Effector memory CD8-positive, alpha-beta T cell (primary cell): ENCODE measurements around the gene SRSF8.
"Not testable (repeated sequence)": the region's sequence is repeated elsewhere in the genome, so short reads cannot be mapped to it uniquely, and the experiment has no call there.

Experiments used
- ATAC-seq: fragments of 150-1000 bp; cut with Tn5 transposase; replicated peaks from 2 replicates; pipeline ENCODE4 v1.10.0; 2021; ENCODE audit warnings: mild to moderate bottlenecking, moderate library complexity
- DNase-seq, 3 experiments: peaks; one replicate each; pipeline ENCODE4 v3.0.0; 2021
- H3K27ac Mint-ChIP-seq, 2 donors: one replicate each; pipeline ENCODE4 v1.8.0; 2022; ENCODE audit warnings: mild to moderate bottlenecking in 2 of 2, mixed read lengths in 2 of 2, moderate library complexity in 2 of 2
- H3K27me3 Mint-ChIP-seq, 2 donors: one replicate each; pipeline ENCODE4 v1.8.0; 2022; ENCODE audit warnings: mixed read lengths in 2 of 2
- H3K36me3 Mint-ChIP-seq: one replicate; pipeline ENCODE4 v1.8.0; 2022; ENCODE audit warnings: mild to moderate bottlenecking, moderate library complexity, mixed read lengths; ENCODE audit not compliant: insufficient read depth
- H3K4me1 Mint-ChIP-seq, 2 donors: one replicate each; pipeline ENCODE4 v1.8.0; 2022; ENCODE audit warnings: low read depth in 2 of 2, mixed read lengths in 2 of 2
- H3K4me3 Mint-ChIP-seq, 2 donors: one replicate each; pipeline ENCODE4 v1.8.0; 2022; ENCODE audit warnings: mild to moderate bottlenecking in 2 of 2, mixed read lengths in 2 of 2, moderate library complexity in 2 of 2
- H3K9me3 Mint-ChIP-seq, 2 donors: one replicate each; pipeline ENCODE4 v1.8.0; 2022; ENCODE audit warnings: mixed read lengths in 2 of 2
- total RNA-seq, 9 experiments: gene quantifications; one replicate each; lab custom pipeline; 2026; lab: John Stamatoyannopoulos, UW

SRSF8 gene
- 54.2 to 143 (median 94.6) reads per million in 9 experiments for total RNA-seq

DNA sequence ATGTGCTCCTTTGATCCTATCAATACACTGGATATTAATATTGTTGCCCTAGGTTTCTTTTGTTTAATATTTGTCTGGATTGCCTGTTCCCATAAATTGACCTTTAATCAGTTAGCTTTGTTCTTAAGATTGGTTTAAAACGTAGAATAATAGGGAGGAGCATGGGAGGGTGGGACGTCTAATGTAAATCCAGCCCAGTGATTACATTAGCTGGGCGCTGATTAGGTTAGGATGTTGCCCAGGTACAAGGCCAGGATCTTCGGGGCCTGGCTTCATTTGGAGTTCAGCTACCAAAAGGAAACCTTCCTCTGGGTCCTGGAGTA is at the start of gene SRSF8:
TSS of gene SRSF8 (plus strand) at position 204 of the 323 bp plus-strand sequence. CDS start 308 bp downstream, outside the sequence.
- H3K27ac Mint-ChIP-seq = peak within 1 kb of the TSS; percentile 96 to 98
- no peaks in the 10 kb centered on the region for H3K9me3 Mint-ChIP-seq
- peak; percentile 16 for ATAC-seq

GRCh38 chr11:95021468-95021867 is 45.3 kb upstream of the SRSF8 start:
- not testable (repeated sequence) for H3K27me3 Mint-ChIP-seq, H3K27ac Mint-ChIP-seq, H3K4me1 Mint-ChIP-seq, H3K4me3 Mint-ChIP-seq, DNase-seq, H3K9me3 Mint-ChIP-seq, H3K36me3 Mint-ChIP-seq, ATAC-seq

More for the DNA sequence above, at the start of gene SRSF8:
- no peak for DNase-seq
- Mint-ChIP-seq H3K4me3 (peak within 1 kb of the TSS; percentile 98 to 99), H3K27me3 (no peaks in the 10 kb centered on the region), H3K4me1 (peaks cover 14 to 27% of the 10 kb centered on the region in 2 donors), H3K36me3 (peaks cover 30% of the 10 kb centered on the region)

- DNase-seq = no peak
- H3K27ac Mint-ChIP-seq = no peak within 1 kb of the TSS
- H3K36me3 Mint-ChIP-seq = no peaks in the 10 kb centered on the region
- H3K27me3 Mint-ChIP-seq = no peaks in the 10 kb centered on the region
- H3K9me3 Mint-ChIP-seq = no peaks in the 10 kb centered on the region
- ATAC-seq = no peak
- no peaks in the 10 kb centered on the region for H3K4me1 Mint-ChIP-seq
- no peak within 1 kb of the TSS for H3K4me3 Mint-ChIP-seq
Observed at GRCh38 chr11:95024958-95025357, 41.8 kb upstream of the SRSF8 start, which contains the start of gene KDM4E. Gene KDM4E, plus strand, starts transcription at chr11:95025258. Its CDS starts 300 bp downstream, at chr11:95025558.

DNA sequence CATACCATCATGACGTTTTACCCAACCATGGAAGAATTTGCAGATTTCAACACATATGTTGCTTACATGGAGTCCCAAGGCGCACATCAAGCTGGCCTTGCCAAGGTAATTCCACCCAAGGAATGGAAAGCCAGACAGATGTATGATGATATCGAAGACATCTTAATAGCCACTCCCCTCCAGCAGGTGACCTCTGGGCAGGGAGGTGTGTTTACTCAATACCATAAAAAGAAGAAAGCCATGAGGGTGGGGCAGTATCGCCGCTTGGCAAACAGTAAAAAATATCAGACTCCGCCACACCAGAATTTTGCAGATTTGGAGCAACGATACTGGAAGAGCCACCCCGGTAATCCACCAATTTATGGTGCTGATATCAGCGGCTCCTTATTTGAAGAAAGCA is 41.1 kb upstream of the SRSF8 start:
- ATAC-seq, H3K9me3 Mint-ChIP-seq, H3K4me1 Mint-ChIP-seq, H3K27me3 Mint-ChIP-seq, DNase-seq, H3K27ac Mint-ChIP-seq, H3K4me3 Mint-ChIP-seq, H3K36me3 Mint-ChIP-seq: not testable (repeated sequence)

DNA sequence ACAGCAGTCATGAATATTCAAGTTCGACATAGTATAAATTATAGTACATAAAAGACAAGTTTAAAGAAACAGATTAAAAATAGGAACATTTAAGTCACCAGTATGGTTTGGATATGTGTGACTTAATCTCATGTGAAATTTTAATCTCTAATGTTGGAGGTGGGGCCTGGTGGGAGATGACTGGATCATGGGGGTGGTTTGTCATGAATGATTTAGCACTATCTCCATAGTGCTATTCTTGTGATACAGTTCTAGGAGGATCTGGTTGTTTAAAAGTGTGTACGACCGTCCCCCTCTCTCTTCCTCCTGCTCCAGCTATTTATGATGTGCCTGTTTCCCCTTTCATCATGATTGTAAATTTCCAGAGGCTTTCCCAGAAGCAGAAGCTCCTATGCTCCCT is 38.4 kb upstream of the SRSF8 start:
- no peak overlapping the region for H3K4me3 Mint-ChIP-seq
- no peak overlapping the region for H3K27ac Mint-ChIP-seq
- no peak for ATAC-seq
- H3K27me3 Mint-ChIP-seq = peaks cover 14 to 21% of the 10 kb centered on the region in 2 donors
- no peak for DNase-seq
- H3K4me1 Mint-ChIP-seq = no peaks in the 10 kb centered on the region
- H3K36me3 Mint-ChIP-seq = no peaks in the 10 kb centered on the region
- no peaks in the 10 kb centered on the region for H3K9me3 Mint-ChIP-seq

- ATAC-seq (no peak), DNase-seq (no peak)
- Mint-ChIP-seq H3K4me1 (no peaks in the 10 kb centered on the region), H3K4me3 (no peak overlapping the region), H3K36me3 (no peaks in the 10 kb centered on the region), H3K27ac (no peak overlapping the region), H3K27me3 (peaks cover 27 to 43% of the 10 kb centered on the region in 2 donors), H3K9me3 (no peaks in the 10 kb centered on the region)
Observed at GRCh38 chr11:95033051-95033450, 33.7 kb upstream of the SRSF8 start.

DNA sequence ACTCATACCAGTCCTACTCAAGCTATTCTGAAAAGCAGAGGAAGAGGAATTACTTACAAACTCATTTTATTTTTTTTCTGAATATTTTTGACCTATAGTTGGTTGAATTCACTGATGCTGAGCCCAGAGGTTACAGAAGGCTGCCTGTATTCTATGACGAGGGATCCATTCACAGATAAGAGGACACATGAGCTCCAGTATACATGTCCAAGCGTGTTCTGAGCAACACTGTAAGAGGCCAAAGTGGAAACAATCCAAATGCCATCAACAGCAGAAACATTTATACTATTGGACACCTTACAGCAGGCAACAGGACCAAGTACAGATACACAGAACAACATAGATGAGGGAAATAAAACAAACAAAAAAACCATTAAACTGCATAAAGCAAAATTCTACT is 31.4 kb upstream of the SRSF8 start:
- no peak overlapping the region for H3K27ac Mint-ChIP-seq
- no peak overlapping the region for H3K4me3 Mint-ChIP-seq
- peaks cover 38 to 57% of the 10 kb centered on the region in 2 donors for H3K27me3 Mint-ChIP-seq
- no peak for ATAC-seq
- peaks cover 0 to 2% of the 10 kb centered on the region in 2 donors for H3K4me1 Mint-ChIP-seq
- H3K9me3 Mint-ChIP-seq = no peaks in the 10 kb centered on the region
- DNase-seq = no peak
- peaks cover 3% of the 10 kb centered on the region for H3K36me3 Mint-ChIP-seq

DNA sequence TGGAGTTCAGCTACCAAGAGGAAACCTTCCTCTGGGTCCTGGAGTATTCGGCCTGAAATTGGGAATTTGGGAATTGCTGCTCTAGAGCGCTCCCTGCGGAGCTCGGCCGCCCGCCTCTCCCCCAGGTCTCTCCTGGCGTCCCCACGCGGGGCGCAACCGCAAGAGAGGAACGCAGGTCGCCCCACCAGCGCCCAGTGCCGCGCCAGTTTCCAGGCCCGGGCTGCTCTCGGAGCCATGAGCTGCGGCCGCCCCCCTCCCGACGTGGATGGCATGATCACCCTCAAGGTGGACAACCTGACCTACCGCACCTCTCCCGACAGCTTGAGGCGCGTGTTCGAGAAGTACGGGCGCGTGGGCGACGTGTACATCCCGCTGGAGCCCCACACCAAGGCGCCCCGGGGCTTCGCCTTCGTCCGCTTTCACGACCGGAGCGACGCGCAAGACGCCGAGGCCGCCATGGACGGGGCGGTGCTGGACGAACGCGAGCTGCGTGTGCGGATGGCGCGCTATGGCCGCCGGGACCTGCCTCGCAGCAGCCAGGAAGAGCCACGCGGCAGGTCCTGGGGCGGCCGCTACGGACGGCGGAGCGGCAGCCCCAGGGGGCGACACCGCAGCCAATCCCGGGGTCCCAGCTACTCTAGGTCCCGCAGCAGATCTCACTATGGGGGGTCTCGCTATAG is 29.2 kb upstream of the SRSF8 start:
- H3K27me3 Mint-ChIP-seq = peaks cover 49 to 59% of the 10 kb centered on the region in 2 donors
- H3K4me1 Mint-ChIP-seq, H3K9me3 Mint-ChIP-seq, H3K27ac Mint-ChIP-seq, H3K4me3 Mint-ChIP-seq, DNase-seq, H3K36me3 Mint-ChIP-seq: not testable (repeated sequence)
- ATAC-seq = peak; percentile 62

DNA sequence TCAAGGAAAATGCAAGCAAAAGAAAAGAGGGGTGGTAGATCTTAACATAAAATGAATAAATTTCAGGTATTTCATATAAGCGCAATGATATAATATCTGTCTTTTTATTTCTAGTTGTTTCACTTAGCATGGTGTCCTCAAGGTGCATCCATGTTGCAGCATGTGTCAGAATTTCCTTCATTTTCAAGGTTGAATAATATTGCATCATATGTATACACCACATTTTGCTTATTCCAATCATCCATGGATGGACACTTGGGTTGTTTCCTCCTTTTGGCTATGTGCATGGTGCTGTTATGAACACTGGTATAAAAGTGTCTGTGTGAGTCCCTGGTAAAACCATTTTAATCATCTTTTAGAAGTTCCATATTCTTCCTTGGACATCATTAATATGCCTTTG is 24.5 kb upstream of the SRSF8 start:
- DNase-seq (no peak), ATAC-seq (no peak)
- peaks cover 3% of the 10 kb centered on the region for H3K36me3 Mint-ChIP-seq
- H3K4me1 Mint-ChIP-seq = peaks cover 0 to 4% of the 10 kb centered on the region in 2 donors
- H3K27ac Mint-ChIP-seq = no peak overlapping the region
- H3K27me3 Mint-ChIP-seq = peaks cover 66 to 79% of the 10 kb centered on the region in 2 donors
- no peaks in the 10 kb centered on the region for H3K9me3 Mint-ChIP-seq
- no peak overlapping the region for H3K4me3 Mint-ChIP-seq

DNA sequence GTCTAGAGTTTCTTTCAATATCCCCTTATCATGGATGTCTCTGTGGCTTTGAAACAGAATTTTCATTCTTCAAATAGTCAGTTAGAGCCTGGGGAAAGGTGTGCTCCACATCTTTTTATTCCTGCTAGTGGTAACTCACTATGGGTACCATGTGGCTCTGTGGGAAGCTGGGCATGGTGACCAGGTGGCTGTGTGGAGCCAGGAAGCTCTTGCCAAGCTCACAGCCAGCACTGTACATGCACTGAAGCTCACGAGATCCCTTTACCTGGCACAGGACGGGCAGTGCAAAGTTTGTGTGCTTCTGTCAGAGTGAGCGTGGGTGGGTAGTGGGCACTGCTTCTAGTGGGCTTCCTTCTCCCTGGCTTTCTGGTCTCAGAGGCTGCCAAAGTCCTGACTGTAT is 23.8 kb upstream of the SRSF8 start:
- no peak overlapping the region for H3K27ac Mint-ChIP-seq
- peaks cover 64 to 76% of the 10 kb centered on the region in 2 donors for H3K27me3 Mint-ChIP-seq
- ATAC-seq (no peak), DNase-seq (no peak)
- H3K36me3 Mint-ChIP-seq = peaks cover 3% of the 10 kb centered on the region
- no peaks in the 10 kb centered on the region for H3K9me3 Mint-ChIP-seq
- H3K4me3 Mint-ChIP-seq = no peak overlapping the region
- H3K4me1 Mint-ChIP-seq = peaks cover 0 to 4% of the 10 kb centered on the region in 2 donors

GRCh38 chr11:95044010-95044409 is 22.7 kb upstream of the SRSF8 start:
- DNase-seq = no peak
- H3K27ac Mint-ChIP-seq = no peak overlapping the region

DNA sequence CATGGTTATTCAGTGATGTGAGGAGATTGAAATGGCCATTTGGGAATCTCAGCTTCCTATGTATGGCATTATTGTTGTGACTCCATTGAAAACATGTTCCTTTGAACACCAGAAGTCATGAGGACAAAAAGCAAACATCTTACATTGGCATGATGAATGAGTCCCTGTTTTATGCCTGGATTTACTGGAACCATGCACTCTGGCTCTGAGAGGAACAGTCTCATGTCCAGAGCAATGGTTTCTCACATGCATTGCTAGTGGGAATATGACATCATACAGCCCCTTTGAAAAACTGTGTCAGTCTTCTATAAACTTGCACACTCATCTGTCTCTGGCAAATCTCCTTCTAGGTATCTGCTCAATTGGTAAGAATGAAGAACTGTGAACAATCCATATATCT is 20.9 kb upstream of the SRSF8 start:
- H3K4me3 Mint-ChIP-seq = no peak overlapping the region
- ATAC-seq (no peak), DNase-seq (no peak)
- peaks cover 0 to 2% of the 10 kb centered on the region in 2 donors for H3K4me1 Mint-ChIP-seq
- peaks cover 60 to 87% of the 10 kb centered on the region in 2 donors for H3K27me3 Mint-ChIP-seq
- H3K36me3 Mint-ChIP-seq = no peaks in the 10 kb centered on the region
- no peak overlapping the region for H3K27ac Mint-ChIP-seq
- no peaks in the 10 kb centered on the region for H3K9me3 Mint-ChIP-seq

More at GRCh38 chr11:95044010-95044409, 22.7 kb upstream of the SRSF8 start:
- H3K4me1 Mint-ChIP-seq = peaks cover 0 to 2% of the 10 kb centered on the region in 2 donors
- no peaks in the 10 kb centered on the region for H3K36me3 Mint-ChIP-seq
- H3K27me3 Mint-ChIP-seq = peaks cover 61 to 75% of the 10 kb centered on the region in 2 donors
- no peak for ATAC-seq
- H3K4me3 Mint-ChIP-seq = no peak overlapping the region
- no peaks in the 10 kb centered on the region for H3K9me3 Mint-ChIP-seq

- DNase-seq, H3K9me3 Mint-ChIP-seq, H3K4me3 Mint-ChIP-seq, H3K4me1 Mint-ChIP-seq, ATAC-seq, H3K36me3 Mint-ChIP-seq, H3K27ac Mint-ChIP-seq: not testable (repeated sequence)
- H3K27me3 Mint-ChIP-seq = peaks cover 50 to 88% of the 10 kb centered on the region in 2 donors
Observed at GRCh38 chr11:95049122-95049521, 17.6 kb upstream of the SRSF8 start, which contains the start of gene KDM4F. Gene KDM4F, plus strand, starts transcription at chr11:95049422.

- no peak for ATAC-seq
- Mint-ChIP-seq H3K36me3 (no peaks in the 10 kb centered on the region), H3K4me3 (no peak overlapping the region), H3K9me3 (no peaks in the 10 kb centered on the region), H3K27me3 (peaks cover 36 to 84% of the 10 kb centered on the region in 2 donors), H3K4me1 (no peaks in the 10 kb centered on the region), H3K27ac (no peak overlapping the region)
- no peak for DNase-seq
Observed at GRCh38 chr11:95050595-95051202, 16.0 kb upstream of the SRSF8 start.
